GM18526 (cell line): ENCODE measurements around the gene MORC1.

ENCODE experiments used
- POLR2A ChIP-seq: IDR thresholded peaks from 3 replicates; pipeline ENCODE4 v1.6.1; 2011; ENCODE audit not compliant: insufficient read length; ENCODE audit errors: extremely low read depth

The MORC1 gene

GRCh38 chr3:109066864-109067263 lies 51.1 kb downstream of the MORC1 start:
- no peak for TF ChIP-seq POLR2A

GRCh38 chr3:109059264-109059663 lies 58.7 kb downstream of the MORC1 start:
- no peak for TF ChIP-seq POLR2A

GRCh38 chr3:109057616-109058015 lies 60.3 kb downstream of the MORC1 start:
- TF ChIP-seq POLR2A: no peak

GRCh38 chr3:109057056-109057455 lies 60.9 kb downstream of the MORC1 start:
- no peak for TF ChIP-seq POLR2A

- no peak for TF ChIP-seq POLR2A
Measured at GRCh38 chr3:109050591-109051167, 67.3 kb downstream of the MORC1 start.

- no peak for TF ChIP-seq POLR2A
Measured at GRCh38 chr3:109047366-109047765, 70.6 kb downstream of the MORC1 start.

- no peak for TF ChIP-seq POLR2A
Measured at GRCh38 chr3:109045271-109046040, 72.5 kb downstream of the MORC1 start.

- no peak for TF ChIP-seq POLR2A
Measured at GRCh38 chr3:109035082-109035481, 82.9 kb downstream of the MORC1 start.

- TF ChIP-seq POLR2A: no peak
Measured at GRCh38 chr3:109033000-109033660, 84.8 kb downstream of the MORC1 start.

GRCh38 chr3:109028753-109029152 lies 89.2 kb downstream of the MORC1 start:
- TF ChIP-seq POLR2A: no peak

- TF ChIP-seq POLR2A: no peak
Measured at GRCh38 chr3:109026821-109027220, 91.1 kb downstream of the MORC1 start.

- TF ChIP-seq POLR2A: no peak
Measured at GRCh38 chr3:109025896-109026295, 92.0 kb downstream of the MORC1 start.

- no peak for TF ChIP-seq POLR2A
Measured at GRCh38 chr3:109023656-109024254, 94.2 kb downstream of the MORC1 start.

GRCh38 chr3:109023167-109023566 lies 94.8 kb downstream of the MORC1 start:
- TF ChIP-seq POLR2A: no peak

- TF ChIP-seq POLR2A: no peak
Measured at GRCh38 chr3:109021556-109021955, 96.4 kb downstream of the MORC1 start.

- no peak for TF ChIP-seq POLR2A
Measured at GRCh38 chr3:109018828-109019227, 99.1 kb downstream of the MORC1 start.
